ENCODE data around the gene LSM6. TPM values are rescaled to one million over a fixed set of nuclear protein-coding genes. Genes with fewer than 3 reads are reported as not detected.

LSM6 gene
- polyA plus RNA-seq, 1 of the 3 experiments (the other 2 are of a cell fraction): 32.5 TPM

- no peak for TF ChIP-seq REST (IDR thresholded peaks at IDR 0.05; ENCODE audit: low read depth, low read length)
- TF ChIP-seq FOSL2 (IDR thresholded peaks at IDR 0.05; ENCODE audit: borderline replicate concordance, low read depth): no peak
Measured at GRCh38 chr4:146194212-146194611, 18.7 kb downstream of the LSM6 start (continued).

GRCh38 chr4:146202665-146203064, 27.1 kb downstream of the LSM6 start:
- ChIA-PET POLR2A (no interaction called here), CTCF (interaction anchor here (0.6 to 1.4 kb wide), 3 partner anchors 11 to 107 kb away, joined by 3 to 4 read pairs (median 3); partner anchors contain the start of gene REELD1)

More at GRCh38 chr4:146202665-146203064, 27.1 kb downstream of the LSM6 start:
- H2AFZ ChIP-seq (ENCODE audit: low read depth): no peak overlapping the region
- no peaks in the 10 kb centered on the region; a peak in 1 of 4 replicates for H3K4me1 ChIP-seq (ENCODE audit: control insufficient read depth in 1 of 2, insufficient read depth in 2 of 2, low read depth in 1 of 2, low read length in 1 of 2)
- WGBS (ENCODE audit: low lambda C conversion rate): 70% methylated on average over 2 of the region's 2 CpGs
- no peak overlapping the region for H3K9ac ChIP-seq
- H3K4me3 ChIP-seq (ENCODE audit: low read depth in 2 of 2, low read length in 1 of 2): no peak overlapping the region
- no peak for DNase-seq
- H3K9me2 ChIP-seq: no peaks in the 10 kb centered on the region
- H3K4me2 ChIP-seq: no peak overlapping the region
- no peaks in the 10 kb centered on the region for H3K79me2 ChIP-seq (ENCODE audit: insufficient read depth)
- no peaks in the 10 kb centered on the region for H3K27me3 ChIP-seq (ENCODE audit: insufficient read depth)
- no peaks in the 10 kb centered on the region for H3K36me3 ChIP-seq (replicated peaks in 1 of 2; ENCODE audit: control insufficient read depth in 1 of 2, insufficient read depth in 2 of 2, low read length in 1 of 2)
- no peaks in the 10 kb centered on the region for H4K20me1 ChIP-seq (ENCODE audit: insufficient read depth)
- no peak for TF ChIP-seq CTCF (IDR thresholded peaks at IDR 0.05)
- no peak for TF ChIP-seq NFIC (IDR thresholded peaks at IDR 0.05; ENCODE audit: borderline replicate concordance)
- no peak for TF ChIP-seq FOSL2 (IDR thresholded peaks at IDR 0.05; ENCODE audit: borderline replicate concordance, low read depth)
- no peak for TF ChIP-seq TEAD4 (IDR thresholded peaks at IDR 0.05; ENCODE audit: borderline replicate concordance, insufficient read depth)
- no peak for TF ChIP-seq ELF1 (IDR thresholded peaks at IDR 0.05)
- no peak for TF ChIP-seq RAD21 (IDR thresholded peaks at IDR 0.05; ENCODE audit: low read length)
- TF ChIP-seq NRF1 (IDR thresholded peaks at IDR 0.05; ENCODE audit: low read depth, low read length): no peak
- TF ChIP-seq TCF12 (IDR thresholded peaks at IDR 0.05): no peak
- no peak for TF ChIP-seq PBX3 (IDR thresholded peaks at IDR 0.05)
- no peak for TF ChIP-seq SIN3A (IDR thresholded peaks at IDR 0.05; ENCODE audit: borderline replicate concordance, low read depth, low read length)
- TF ChIP-seq RFX5 (IDR thresholded peaks at IDR 0.05; ENCODE audit: low read length): no peak
- TF ChIP-seq IRF3 (IDR thresholded peaks at IDR 0.05; ENCODE audit: low read depth, low read length): no peak
- TF ChIP-seq REST (IDR thresholded peaks at IDR 0.05; ENCODE audit: low read depth, low read length): no peak
- TF ChIP-seq GATA2 (CRISPR knock-in tag; IDR thresholded peaks at IDR 0.05): no peak
- no peak overlapping the region for H3K27ac ChIP-seq (ENCODE audit: low read depth in 2 of 2, low read length in 1 of 2)
- H3F3A ChIP-seq (replicated peaks; ENCODE audit: insufficient read depth): no peaks in the 10 kb centered on the region
- no peaks in the 10 kb centered on the region for H3K9me3 ChIP-seq

Measured in SK-N-SH (cell line).